ENCODE data around the gene SZRD1. TPM values are rescaled to one million over a fixed set of nuclear protein-coding genes. Genes with fewer than 3 reads are reported as not detected.

SZRD1 gene
- total RNA-seq, 1 donor, result 97.9 TPM

GRCh38 chr1:16445052-16445451, 78.0 kb downstream of the SZRD1 start:
- no peak for TF ChIP-seq CTCF (IDR thresholded peaks at IDR 0.05; ENCODE audit: insufficient read depth, low read length)
- no peak overlapping the region for H3K4me3 ChIP-seq (ENCODE audit: low read depth, low read length)
- no peak for DNase-seq (ENCODE audit: low read depth)

GRCh38 chr1:16446116-16446515, 79.1 kb downstream of the SZRD1 start:
- no peak overlapping the region for H3K4me3 ChIP-seq (ENCODE audit: low read depth, low read length)
- no peak for TF ChIP-seq CTCF (IDR thresholded peaks at IDR 0.05; ENCODE audit: insufficient read depth, low read length)
- no peak for DNase-seq (ENCODE audit: low read depth)

GRCh38 chr1:16447641-16448040, 80.6 kb downstream of the SZRD1 start:
- H3K4me3 ChIP-seq (ENCODE audit: low read depth, low read length), result no peak overlapping the region
- TF ChIP-seq CTCF (IDR thresholded peaks at IDR 0.05; ENCODE audit: insufficient read depth, low read length), result no peak
- no peak for DNase-seq (ENCODE audit: low read depth)

Other genes starting within 250 kb of the SZRD1 start
- gene EPHA2, start 211.2 kb upstream of the SZRD1 start, total RNA-seq (ENCODE audit: low replicate concordance), result 7.8 and 7.9 TPM in 2 replicates
- 2.8 and 12.1 TPM in 2 replicates for gene ARHGEF19, start 154.6 kb upstream of the SZRD1 start, total RNA-seq (ENCODE audit: low replicate concordance)
- 6.7 and 7.5 TPM in 2 replicates for gene CPLANE2, start 130.1 kb upstream of the SZRD1 start, total RNA-seq (ENCODE audit: low replicate concordance)
- gene FBXO42, start 14.8 kb upstream of the SZRD1 start, total RNA-seq (ENCODE audit: low replicate concordance), result 16.5 and 18.6 TPM in 2 replicates
- gene SPATA21, start 70.2 kb downstream of the SZRD1 start, total RNA-seq (ENCODE audit: low replicate concordance), result not detected in 2 replicates
- gene NECAP2, start 73.5 kb downstream of the SZRD1 start, total RNA-seq (ENCODE audit: low replicate concordance), result 71.5 and 73.9 TPM in 2 replicates
- under 0.01 and 2,882 TPM in 2 replicates for gene RNU1-1, start 147.0 kb downstream of the SZRD1 start, total RNA-seq (ENCODE audit: low replicate concordance)
- 36.7 and 63.1 TPM in 2 replicates for gene NBPF1, start 246.3 kb downstream of the SZRD1 start, total RNA-seq (ENCODE audit: low replicate concordance)